ENCODE results near the gene SLC45A1. TPM values are rescaled to one million over a fixed set of nuclear protein-coding genes. Genes with fewer than 3 reads are reported as not detected.

The SLC45A1 gene
- total and polyA plus RNA-seq, 2 experiments from 2014 or later = 0.27 to 1.0 TPM

- DNase-seq (ENCODE audit: low spot score) = no peak
- Histone ChIP-seq H3K4me3 (no peak overlapping the region), H3K36me3 (replicated peaks; ENCODE audit: insufficient read depth, low read depth) (no peaks in the 10 kb centered on the region), H3K9me2 (replicated peaks; ENCODE audit: insufficient read depth) (no peaks in the 10 kb centered on the region), H3K4me2 (no peak overlapping the region), H2AFZ (no peak overlapping the region), H4K20me1 (ENCODE audit: insufficient read depth, poor library complexity, severe bottlenecking) (peaks cover 16% of the 10 kb centered on the region), H3K79me2 (peaks cover 9% of the 10 kb centered on the region), H3K27ac (no peak overlapping the region), H3K4me1 (ENCODE audit: insufficient read depth) (peaks cover 2% of the 10 kb centered on the region), H3K27me3 (no peaks in the 10 kb centered on the region), H3K9me3 (ENCODE audit: low read depth) (no peaks in the 10 kb centered on the region)
- 98% methylated on average over 29 of the region's 46 CpGs for WGBS (ENCODE audit: low lambda C conversion rate, missing lambda C conversion rate)
- no peak for TF ChIP-seq EZH2phosphoT487 (IDR thresholded peaks at IDR 0.05; ENCODE audit: low read depth, severe bottlenecking, unreplicated experiment)
- TF ChIP-seq, protein P1, sequence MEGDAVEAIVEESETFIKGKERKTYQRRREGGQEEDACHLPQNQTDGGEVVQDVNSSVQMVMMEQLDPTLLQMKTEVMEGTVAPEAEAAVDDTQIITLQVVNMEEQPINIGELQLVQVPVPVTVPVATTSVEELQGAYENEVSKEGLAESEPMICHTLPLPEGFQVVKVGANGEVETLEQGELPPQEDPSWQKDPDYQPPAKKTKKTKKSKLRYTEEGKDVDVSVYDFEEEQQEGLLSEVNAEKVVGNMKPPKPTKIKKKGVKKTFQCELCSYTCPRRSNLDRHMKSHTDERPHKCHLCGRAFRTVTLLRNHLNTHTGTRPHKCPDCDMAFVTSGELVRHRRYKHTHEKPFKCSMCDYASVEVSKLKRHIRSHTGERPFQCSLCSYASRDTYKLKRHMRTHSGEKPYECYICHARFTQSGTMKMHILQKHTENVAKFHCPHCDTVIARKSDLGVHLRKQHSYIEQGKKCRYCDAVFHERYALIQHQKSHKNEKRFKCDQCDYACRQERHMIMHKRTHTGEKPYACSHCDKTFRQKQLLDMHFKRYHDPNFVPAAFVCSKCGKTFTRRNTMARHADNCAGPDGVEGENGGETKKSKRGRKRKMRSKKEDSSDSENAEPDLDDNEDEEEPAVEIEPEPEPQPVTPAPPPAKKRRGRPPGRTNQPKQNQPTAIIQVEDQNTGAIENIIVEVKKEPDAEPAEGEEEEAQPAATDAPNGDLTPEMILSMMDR (IDR thresholded peaks at IDR 0.05; ENCODE audit: poor library complexity) = no peak
Observed at GRCh38 chr1:8358241-8358896, 40.5 kb downstream of the SLC45A1 start.

DNA sequence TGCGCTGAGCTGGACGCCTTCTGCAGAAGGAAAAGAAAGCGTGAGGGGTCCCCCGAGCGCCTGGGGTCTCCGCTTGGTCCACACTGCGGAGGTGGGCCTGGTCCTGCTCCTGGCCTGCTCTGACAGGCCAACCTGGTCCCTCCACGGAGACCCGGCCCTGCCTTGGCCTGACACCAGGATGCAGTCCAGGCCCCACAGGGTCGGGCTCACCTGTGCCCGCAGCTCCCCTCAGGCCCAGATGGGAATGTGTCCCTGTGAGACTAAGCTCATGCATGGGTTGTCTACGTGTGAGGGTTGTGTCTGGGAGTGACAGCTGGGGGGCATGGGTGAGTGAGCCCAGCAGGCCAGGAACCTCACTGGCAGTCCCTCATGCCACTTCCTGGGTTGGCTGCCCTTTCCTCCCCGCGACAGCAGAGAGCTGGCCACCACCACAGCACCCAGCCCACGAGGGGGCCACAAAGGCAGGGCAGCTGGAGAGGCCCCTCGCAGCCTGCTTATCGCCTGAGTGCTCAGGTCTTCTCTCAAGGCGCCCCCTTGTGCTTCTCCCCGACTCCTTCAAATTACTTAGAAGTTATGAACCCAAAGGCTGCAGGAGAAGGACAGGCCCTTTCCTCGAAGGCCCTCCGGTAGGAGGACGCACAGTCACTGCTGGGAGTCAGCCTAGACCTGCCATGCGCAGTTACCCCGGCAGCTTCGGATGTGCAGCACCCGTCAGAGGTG is 41.1 kb downstream of the SLC45A1 start:
- TF ChIP-seq, protein P1 (IDR thresholded peaks at IDR 0.05; ENCODE audit: poor library complexity) = no peak
- TF ChIP-seq EZH2 (IDR thresholded peaks at IDR 0.05; ENCODE audit: borderline replicate concordance) (no peak), EZH2phosphoT487 (IDR thresholded peaks at IDR 0.05; ENCODE audit: low read depth, severe bottlenecking, unreplicated experiment) (no peak)
- H3K36me3 ChIP-seq (replicated peaks; ENCODE audit: insufficient read depth, low read depth) = no peaks in the 10 kb centered on the region

GRCh38 chr1:8359617-8360481 is 41.9 kb downstream of the SLC45A1 start:
- 99% methylated on average over 30 of the region's 44 CpGs for WGBS (ENCODE audit: low lambda C conversion rate, missing lambda C conversion rate)
- H3K4me3 ChIP-seq = no peak overlapping the region
- TF ChIP-seq EZH2 (IDR thresholded peaks at IDR 0.05; ENCODE audit: borderline replicate concordance) = no peak
- TF ChIP-seq, protein P1 (IDR thresholded peaks at IDR 0.05; ENCODE audit: poor library complexity) = no peak
- TF ChIP-seq EZH2phosphoT487 (IDR thresholded peaks at IDR 0.05; ENCODE audit: low read depth, severe bottlenecking, unreplicated experiment) = no peak
- H3K27me3 ChIP-seq = no peaks in the 10 kb centered on the region
- H4K20me1 ChIP-seq (ENCODE audit: insufficient read depth, poor library complexity, severe bottlenecking) = peaks cover 24% of the 10 kb centered on the region
- no peaks in the 10 kb centered on the region for H3K36me3 ChIP-seq (replicated peaks; ENCODE audit: insufficient read depth, low read depth)
- no peak for DNase-seq (ENCODE audit: low spot score)
- H3K9me3 ChIP-seq (ENCODE audit: low read depth) = no peaks in the 10 kb centered on the region
- peaks cover 23% of the 10 kb centered on the region for H3K79me2 ChIP-seq
- no peak overlapping the region for H3K4me2 ChIP-seq
- H3K27ac ChIP-seq = no peak overlapping the region
- H3K4me1 ChIP-seq (ENCODE audit: insufficient read depth) = peaks cover 17% of the 10 kb centered on the region
- no peak overlapping the region for H2AFZ ChIP-seq
- H3K9me2 ChIP-seq (replicated peaks; ENCODE audit: insufficient read depth) = no peaks in the 10 kb centered on the region

More for the DNA sequence above, 41.1 kb downstream of the SLC45A1 start:
- H4K20me1 ChIP-seq (ENCODE audit: insufficient read depth, poor library complexity, severe bottlenecking) = peaks cover 21% of the 10 kb centered on the region
- peaks cover 9% of the 10 kb centered on the region for H3K4me1 ChIP-seq (ENCODE audit: insufficient read depth)
- no peak overlapping the region for H3K4me3 ChIP-seq
- H3K4me2 ChIP-seq = no peak overlapping the region
- no peaks in the 10 kb centered on the region for H3K9me2 ChIP-seq (replicated peaks; ENCODE audit: insufficient read depth)
- no peak overlapping the region for H2AFZ ChIP-seq
- H3K27me3 ChIP-seq = no peaks in the 10 kb centered on the region
- DNase-seq (ENCODE audit: low spot score) = no peak
- no peaks in the 10 kb centered on the region for H3K9me3 ChIP-seq (ENCODE audit: low read depth)
- no peak overlapping the region for H3K27ac ChIP-seq
- WGBS (ENCODE audit: low lambda C conversion rate, missing lambda C conversion rate) = 95% methylated on average over 26 of the region's 26 CpGs
- H3K79me2 ChIP-seq = peaks cover 16% of the 10 kb centered on the region
